Measurements from ENCODE around the gene KRT75.

- TF ChIP-seq CTCF (IDR thresholded peaks at IDR 0.05) (no peak), POLR2AphosphoS5 (IDR thresholded peaks at IDR 0.05) (no peak), POLR2A (IDR thresholded peaks at IDR 0.05) (no peak), EP300 (IDR thresholded peaks at IDR 0.05) (no peak)
Observed at GRCh38 chr12:52469853-52470252, 35.7 kb upstream of the KRT75 start.

Data from stomach (tissue), 4 donors.